Stimulated activated CD8-positive, alpha-beta memory T cell treated with anti-CD3 and anti-CD28 coated beads, Interleukin-7, amount 100 ng/mL, for 24 hours (primary cell): ENCODE measurements around the gene SMIM15.
"Not testable (repeated sequence)": the region's sequence is repeated elsewhere in the genome, so short reads cannot be mapped to it uniquely, and the experiment has no call there.

Source experiments
- DNase-seq: peaks from one replicate; pipeline ENCODE4 v3.0.0-alpha.2; 2020; ENCODE audit warnings: low read depth

Gene SMIM15, protein sequence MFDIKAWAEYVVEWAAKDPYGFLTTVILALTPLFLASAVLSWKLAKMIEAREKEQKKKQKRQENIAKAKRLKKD

DNA sequence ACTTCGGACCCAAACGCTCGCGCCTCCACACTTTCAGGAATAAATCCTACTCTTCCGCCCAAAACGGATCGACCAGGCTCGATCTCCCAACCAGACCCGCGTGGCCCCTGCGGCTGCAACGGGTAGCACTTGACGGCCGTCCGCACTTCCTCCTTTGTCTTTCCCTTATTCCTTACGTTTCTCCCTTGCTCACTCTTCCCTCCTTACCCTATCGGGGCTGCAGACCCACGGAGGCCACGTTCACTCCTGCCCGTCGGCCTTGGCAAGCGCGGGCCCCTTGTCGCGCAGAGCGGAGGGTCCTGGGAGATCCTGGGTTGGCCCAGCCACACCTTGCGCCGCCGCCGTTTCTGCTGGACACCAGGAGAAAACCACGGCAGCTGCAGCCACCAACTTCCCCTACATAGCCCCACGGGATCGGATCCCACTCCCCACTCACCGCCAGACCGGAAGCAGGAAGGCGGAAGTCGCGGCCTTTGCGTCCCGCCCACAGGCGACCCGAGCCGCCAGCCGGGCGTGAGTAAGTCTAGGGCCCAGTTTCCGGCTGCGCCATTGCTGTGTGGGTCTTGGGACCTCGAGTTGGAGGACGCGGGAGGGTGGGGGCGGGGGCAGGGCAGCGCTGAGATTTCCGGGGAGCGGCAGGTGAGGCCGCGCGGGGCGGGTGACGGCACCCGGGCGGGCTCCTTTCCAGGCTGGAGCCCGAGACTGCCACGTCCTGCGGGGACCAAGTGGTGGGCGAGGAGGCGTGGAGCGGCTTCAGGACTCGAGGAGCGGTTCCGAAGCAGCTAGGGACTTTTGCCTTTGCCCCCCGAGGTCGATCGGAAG, at the start of gene SMIM15:
TSS of gene SMIM15 (minus strand) at position 459 of the 822 bp plus-strand sequence. CDS start 2,297 bp downstream, outside the sequence.
- peak; percentile 66 for DNase-seq

DNA sequence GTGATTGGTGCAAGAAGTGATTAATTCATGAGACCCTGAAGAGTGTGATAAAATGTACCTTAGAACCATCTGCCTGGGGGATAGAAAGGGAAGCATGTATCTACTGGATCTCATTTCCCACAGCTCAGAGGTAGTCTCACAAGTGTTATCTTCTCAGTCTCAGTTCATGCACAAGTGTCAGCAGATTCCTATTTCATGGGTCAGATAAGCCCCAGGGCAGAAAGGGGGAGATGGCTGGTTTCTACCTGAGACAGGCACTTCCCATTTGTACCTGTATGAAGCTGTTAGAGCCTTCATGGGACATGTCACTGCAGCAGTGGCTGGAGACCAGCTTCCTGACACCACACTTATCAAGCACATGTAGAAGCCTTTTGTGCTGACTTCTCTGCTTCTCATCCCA, 45.6 kb upstream of the SMIM15 start:
- DNase-seq: no peak

DNA sequence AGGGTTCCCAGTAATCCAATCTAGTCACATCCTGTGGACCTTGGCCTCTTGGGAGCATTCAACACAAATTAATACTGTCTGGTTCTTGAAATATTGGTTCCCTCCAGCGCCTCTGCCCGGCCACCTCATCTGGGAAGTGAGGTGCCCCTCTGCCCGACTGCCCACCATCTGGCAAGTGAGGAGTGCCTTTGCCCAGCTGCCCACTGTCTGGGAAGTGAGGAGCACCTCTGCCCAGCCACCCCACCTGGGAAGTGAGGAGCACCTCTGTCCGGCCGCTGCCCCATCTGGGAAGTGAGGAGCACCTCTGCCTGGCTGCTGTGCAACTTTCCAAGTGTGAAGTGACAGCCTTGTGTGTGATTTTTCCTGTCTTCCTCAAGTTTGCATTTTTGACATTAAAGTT, 42.7 kb upstream of the SMIM15 start:
- DNase-seq: no peak

GRCh38 chr5:61202213-61202612, 39.9 kb upstream of the SMIM15 start:
- no peak for DNase-seq

- no peak for DNase-seq
These were observed 38.4 kb upstream of the SMIM15 start for GRCh38 chr5:61200582-61201155.

- no peak for DNase-seq
These were observed 36.3 kb upstream of the SMIM15 start for GRCh38 chr5:61198606-61199005.

- not testable (repeated sequence) for DNase-seq
These were observed 25.6 kb upstream of the SMIM15 start for GRCh38 chr5:61187826-61188225.

GRCh38 chr5:61187352-61187751, 25.1 kb upstream of the SMIM15 start:
- not testable (repeated sequence) for DNase-seq

DNA sequence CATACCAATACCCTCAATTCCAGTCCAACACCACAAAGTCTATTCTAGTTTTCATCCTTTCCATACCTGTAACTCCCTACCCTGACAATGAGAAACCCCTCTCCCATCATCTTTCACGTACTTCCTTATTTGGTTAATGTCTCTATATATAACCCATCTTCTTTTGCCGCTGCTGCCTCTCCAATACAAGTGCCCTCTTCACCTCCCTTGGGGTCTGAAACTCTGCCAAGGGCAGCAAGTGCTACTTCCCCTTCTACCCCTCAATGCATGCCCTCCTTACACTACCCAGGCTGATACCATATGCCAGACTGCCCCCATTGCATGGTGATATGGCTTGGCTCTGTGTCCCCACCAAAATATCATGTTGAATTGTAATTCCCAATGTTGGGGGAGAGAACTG, 24.4 kb upstream of the SMIM15 start:
- DNase-seq: no peak

GRCh38 chr5:61184708-61185107, 22.4 kb upstream of the SMIM15 start:
- no peak for DNase-seq

DNA sequence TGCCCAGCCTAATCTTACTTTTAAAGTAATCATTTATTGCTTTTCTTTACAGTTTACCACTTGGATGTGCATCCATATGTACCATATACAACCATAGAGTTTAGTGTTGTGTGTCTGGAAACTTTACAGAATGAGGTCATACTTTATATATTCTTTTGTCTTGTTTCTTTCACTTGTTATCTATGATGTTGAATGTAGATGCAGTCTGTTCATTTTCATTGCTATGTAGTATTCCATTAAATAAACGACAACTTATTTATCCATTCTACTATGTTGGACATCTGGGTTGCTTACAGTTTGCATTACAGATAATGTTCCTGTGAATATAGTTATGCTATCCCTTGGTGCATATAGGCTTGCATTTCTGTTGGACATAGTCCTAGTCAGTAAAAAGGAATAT, 21.3 kb upstream of the SMIM15 start:
- no peak for DNase-seq

DNA sequence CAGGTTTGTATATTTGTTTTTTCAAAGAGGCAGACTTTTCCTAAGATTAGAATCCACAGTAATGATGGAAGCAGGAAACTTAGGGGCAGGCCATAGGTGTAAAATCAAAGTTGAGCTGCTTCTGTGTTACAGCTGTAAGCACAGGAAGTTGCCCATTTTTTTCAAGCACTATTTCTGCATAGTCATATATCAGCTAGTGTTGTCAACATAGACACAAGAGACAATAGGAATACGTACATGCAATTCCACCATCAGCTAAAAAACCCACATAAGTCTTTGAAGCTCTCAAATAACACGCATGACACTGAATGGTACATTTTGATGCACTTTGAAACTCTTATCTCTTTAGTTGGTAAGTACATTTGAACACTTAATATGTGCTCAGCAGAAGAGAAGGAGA, 20.2 kb upstream of the SMIM15 start:
- DNase-seq: no peak

DNA sequence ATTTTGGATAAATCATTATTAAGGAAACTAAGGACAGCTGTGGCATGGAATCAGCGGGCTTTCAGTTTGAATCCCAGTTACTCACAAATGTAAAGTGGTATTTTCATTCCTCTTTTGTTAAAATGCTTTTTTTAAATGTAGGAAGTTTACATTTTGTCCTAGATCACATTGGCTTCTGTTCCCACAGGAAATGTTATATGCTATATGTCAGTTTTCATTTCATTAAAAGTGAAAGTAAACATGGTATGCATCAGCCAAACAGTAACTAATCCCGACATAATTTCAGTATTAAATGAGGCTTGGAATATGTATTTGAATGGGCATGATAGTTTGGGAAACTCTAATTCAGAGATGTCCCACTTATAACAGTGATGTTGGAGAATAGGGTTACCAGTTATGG, 18.6 kb upstream of the SMIM15 start:
- DNase-seq: no peak

DNA sequence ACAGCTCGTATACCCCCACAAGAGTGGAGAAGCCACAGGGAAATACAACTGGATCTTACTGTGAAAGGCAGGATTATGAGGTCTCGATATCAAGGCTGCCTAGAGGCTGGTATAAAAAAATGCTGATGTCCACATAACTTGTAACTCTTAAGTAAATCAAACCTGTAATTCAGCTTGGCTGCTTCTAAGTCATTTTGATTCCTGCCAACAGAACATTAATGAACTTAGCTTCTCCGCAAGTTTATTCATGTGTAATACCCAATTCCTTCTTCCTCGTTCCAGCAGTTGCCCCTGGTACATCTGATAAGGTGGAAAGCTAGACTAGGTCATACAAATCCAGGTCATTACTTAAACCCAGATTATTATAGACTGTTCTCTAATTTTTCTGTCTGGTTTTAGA, 16.4 kb upstream of the SMIM15 start:
- no peak for DNase-seq

GRCh38 chr5:61177716-61178115, 15.4 kb upstream of the SMIM15 start:
- no peak for DNase-seq

- DNase-seq: no peak
These were observed 14.8 kb upstream of the SMIM15 start for GRCh38 chr5:61177070-61177469.

DNA sequence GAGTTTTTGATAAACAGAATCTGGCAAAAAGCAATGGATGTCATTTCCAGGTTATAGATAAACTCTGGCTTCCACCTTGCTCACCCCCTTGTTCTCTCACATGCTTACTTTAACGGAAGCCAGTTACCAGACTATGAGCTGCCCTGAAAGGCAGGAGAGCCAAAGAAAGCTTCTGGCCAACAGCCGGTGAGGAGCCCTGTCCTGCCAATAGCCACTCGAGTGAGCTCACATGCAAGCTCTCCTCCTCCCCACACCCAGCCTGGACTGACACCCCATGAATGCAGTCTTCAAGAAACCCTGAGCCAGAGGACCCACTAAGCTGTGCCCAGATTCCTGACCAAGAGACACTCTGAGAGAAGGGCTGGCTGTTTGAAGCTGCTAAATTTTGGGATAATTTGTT, 14.4 kb upstream of the SMIM15 start:
- no peak for DNase-seq

DNA sequence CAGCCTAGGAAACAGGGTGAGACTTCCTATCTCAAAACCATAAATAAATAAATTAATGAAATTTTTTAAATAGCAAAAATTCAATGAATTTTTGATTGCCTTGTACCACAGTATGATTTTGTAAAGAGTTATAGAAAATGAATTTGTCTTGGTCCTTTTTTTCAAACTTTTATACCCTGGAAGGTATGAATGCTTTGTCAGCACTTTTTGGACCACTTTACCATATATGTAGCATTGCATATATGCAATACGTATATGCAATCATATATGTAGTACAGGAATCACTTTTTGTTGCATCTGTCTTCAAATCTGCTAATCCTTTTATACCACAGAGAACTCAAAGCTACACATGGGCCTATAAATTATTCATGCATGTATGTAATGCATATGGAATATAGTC, 9.2 kb upstream of the SMIM15 start:
- DNase-seq: no peak

DNA sequence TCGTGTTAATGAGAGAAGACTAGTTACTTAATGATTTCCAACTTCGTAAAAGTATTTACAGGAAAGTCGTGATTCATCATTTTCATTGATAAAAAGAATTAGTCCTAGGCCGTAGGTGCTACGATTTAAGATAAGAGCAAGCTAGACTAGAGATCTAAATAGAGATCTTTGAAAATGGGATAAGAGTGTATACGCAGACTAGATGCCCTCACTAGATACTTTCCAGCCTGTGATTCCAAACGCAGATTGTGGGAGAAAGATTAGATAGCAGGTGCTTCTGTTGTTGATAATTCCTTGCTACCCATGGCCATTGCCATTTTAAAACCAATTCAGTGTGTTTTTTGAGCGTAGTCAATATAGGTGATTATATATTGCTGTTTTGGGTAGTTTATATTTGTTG, 6.7 kb upstream of the SMIM15 start:
- no peak for DNase-seq

DNA sequence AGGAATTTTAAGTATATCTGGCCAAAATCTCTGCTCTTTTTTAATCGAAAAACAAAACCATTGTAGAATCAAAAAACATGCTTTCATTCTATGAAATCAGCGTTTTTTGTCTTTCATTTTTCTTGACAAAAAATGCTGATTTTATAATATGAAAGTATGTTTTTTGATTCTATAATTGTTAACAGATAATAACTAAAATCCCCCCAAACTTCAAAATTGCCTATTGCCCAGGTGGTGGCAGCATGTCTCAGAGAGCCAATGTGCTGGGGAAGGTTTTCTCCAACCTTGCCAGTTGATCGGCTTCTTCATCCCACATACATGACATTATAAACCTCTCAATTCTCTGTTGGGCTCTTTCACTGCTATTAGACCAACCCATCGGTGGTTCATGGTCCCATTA, 5.1 kb upstream of the SMIM15 start:
- DNase-seq: no peak

DNA sequence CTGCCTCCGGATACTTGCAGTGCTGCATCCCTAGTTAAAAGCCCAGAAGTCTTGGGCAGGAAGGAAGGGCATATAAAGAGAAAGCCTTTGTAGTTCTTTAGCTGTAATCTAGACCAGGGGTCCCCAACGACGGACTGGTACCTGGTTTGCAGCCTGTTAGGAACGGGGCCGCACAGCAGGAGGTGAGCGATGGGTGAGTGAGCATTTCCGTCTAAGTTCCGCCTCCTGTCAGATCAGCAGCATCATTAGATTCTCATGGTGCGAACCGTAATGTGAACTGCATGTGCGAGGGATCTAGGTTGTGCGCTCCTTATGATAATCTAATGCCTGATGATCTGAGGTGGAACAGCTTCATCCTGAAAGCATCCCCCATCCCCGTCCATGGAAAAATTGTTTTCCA, 1.6 kb upstream of the SMIM15 start:
- DNase-seq: no peak

- no peak for DNase-seq
These were observed 732 bp upstream of the SMIM15 start for GRCh38 chr5:61162832-61163567.

DNA sequence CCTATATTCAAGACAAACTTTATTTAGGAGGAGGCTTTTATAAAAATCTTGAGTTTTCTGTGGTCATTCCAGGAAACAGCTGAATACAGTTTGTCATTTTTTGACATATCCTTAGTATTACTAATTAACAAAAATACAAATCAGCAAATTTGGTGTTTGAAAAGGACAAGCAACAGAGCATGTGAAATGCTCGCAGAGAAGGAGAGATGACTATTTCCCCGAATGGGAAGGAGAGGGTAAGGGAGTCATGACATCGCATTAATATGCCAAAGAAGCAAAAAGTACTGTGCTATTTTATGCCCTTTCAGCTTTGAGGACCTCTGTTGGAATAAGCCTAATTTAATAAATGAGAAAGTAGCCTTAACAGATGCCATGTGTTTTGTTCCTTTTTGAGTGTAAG, 1.8 kb downstream of the SMIM15 start:
- no peak for DNase-seq
